ENCODE measurements around the gene IL16. TPM values are rescaled to one million over a fixed set of nuclear protein-coding genes. Genes with fewer than 3 reads are reported as not detected.

IL16 gene
- total RNA-seq, 1 experiment from 2014 or later = 0.81 TPM

DNA sequence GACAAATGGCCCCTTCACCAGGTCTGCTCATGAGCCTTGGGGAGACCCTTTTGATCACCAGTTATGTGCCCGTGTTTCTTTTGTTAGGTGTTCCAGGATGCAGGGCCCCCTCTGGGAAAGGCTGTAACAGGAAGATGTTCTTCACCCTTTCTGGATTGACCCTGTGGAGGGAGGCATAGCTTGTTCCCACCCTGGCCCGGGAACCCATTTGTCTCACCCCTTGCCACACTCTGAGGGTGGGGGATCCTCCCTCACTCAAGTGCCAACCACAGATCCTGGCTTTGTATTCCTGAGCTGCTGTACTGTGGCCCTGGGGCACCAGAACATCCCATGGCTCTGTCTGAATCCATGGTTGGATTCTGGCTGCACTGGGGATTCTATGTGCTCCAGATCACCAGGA lies 18.9 kb downstream of the IL16 start (continued):
- TF ChIP-seq, protein P1, sequence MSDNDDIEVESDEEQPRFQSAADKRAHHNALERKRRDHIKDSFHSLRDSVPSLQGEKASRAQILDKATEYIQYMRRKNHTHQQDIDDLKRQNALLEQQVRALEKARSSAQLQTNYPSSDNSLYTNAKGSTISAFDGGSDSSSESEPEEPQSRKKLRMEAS (IDR thresholded peaks at IDR 0.05) = no peak

DNA sequence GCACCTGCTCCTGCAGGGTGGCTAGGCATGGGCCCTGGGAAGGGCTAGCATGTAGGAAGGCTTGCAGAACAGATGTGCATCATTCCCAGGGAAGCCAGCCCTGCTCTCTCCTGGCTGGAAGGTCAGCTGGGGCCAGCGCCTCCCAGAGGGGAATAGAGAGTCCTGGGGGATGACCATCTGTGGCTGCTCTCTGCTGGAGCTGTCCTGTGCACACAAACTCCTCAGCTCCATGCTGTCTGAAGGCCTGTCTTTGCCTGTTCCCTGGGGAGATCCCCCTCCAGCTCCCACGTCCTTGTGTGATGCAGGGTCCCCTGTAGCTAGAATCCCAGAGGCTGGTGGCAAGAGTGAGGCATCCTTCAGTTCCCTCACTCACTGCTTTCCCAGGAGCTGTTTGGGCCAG lies 19.3 kb downstream of the IL16 start:
- Histone ChIP-seq H2AFZ (ENCODE audit: low read depth, low read length, poor library complexity, severe bottlenecking) (no peak overlapping the region), H3K79me2 (ENCODE audit: insufficient read depth, low read length) (no peaks in the 10 kb centered on the region), H3K9me2 (ENCODE audit: insufficient read depth) (no peaks in the 10 kb centered on the region), H3K9ac (ENCODE audit: low read length) (no peak overlapping the region), H3K4me3 (replicated peaks in 1 of 2; ENCODE audit: low read depth in 1 of 2, low read length in 2 of 2) (no peak overlapping the region), H3K27me3 (ENCODE audit: insufficient read depth, low read length) (no peaks in the 10 kb centered on the region), H3K4me2 (ENCODE audit: low read length) (no peak overlapping the region), H3K36me3 (ENCODE audit: control insufficient read depth in 1 of 2, insufficient read depth in 2 of 2, low read length in 2 of 2) (no peaks in the 10 kb centered on the region), H3K4me1 (ENCODE audit: control insufficient read depth in 1 of 2, insufficient read depth in 2 of 2, low read length in 2 of 2) (no peaks in the 10 kb centered on the region), H3K27ac (ENCODE audit: low read depth, low read length) (no peak overlapping the region), H3K9me3 (ENCODE audit: control insufficient read depth in 1 of 2, insufficient read depth in 1 of 2, low read depth in 1 of 2, low read length in 2 of 2) (no peaks in the 10 kb centered on the region), H4K20me1 (ENCODE audit: insufficient read depth) (no peaks in the 10 kb centered on the region)
- no peak for DNase-seq (ENCODE audit: low read depth, low spot score)
- ChIA-PET RAD21 (ENCODE audit: low non-redundant PET in 1 of 2, low total read pairs in 2 of 2, uncharacterized antibody in 2 of 2, unreplicated experiment in 2 of 2) (no interaction called here), POLR2A (no interaction called here), CTCF (no interaction called here)
- no peak for ATAC-seq
- intact Hi-C loops (cut with micrococcal nuclease) = no loop called here
- BruUV-seq (replicated peaks) = no TSS peak
- TF ChIP-seq EZH2phosphoT487 (IDR thresholded peaks at IDR 0.05; ENCODE audit: borderline replicate concordance) (no peak), ZNF274 (IDR thresholded peaks at IDR 0.05; ENCODE audit: low read depth, low read length) (no peak)

DNA sequence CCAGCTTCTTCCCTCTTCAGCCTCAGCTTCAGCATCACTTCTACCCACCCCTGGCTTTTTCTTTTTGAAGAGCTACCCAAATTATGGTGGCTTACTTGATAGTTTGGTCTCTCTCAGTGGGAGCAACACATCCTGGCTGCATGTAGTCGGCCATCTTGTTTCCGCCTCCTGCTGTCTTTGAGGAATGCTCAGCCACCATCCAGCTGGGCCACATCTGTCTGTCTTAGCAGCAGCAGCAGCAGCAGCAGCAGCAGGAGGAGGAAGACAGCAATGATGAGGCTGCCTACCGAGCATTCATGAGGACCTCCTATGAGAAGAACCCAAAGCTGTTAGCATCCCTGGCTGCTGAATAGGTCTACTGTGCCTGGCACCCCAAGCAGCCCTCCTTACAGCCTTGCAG lies 19.7 kb downstream of the IL16 start:
- ATAC-seq (no peak), DNase-seq (ENCODE audit: low read depth, low spot score) (no peak)
- POLR2A ChIA-PET = no interaction called here
- CTCF ChIA-PET = no interaction called here
- Histone ChIP-seq H3K36me3 (ENCODE audit: control insufficient read depth in 1 of 2, insufficient read depth in 2 of 2, low read length in 2 of 2) (no peaks in the 10 kb centered on the region), H3K79me2 (ENCODE audit: insufficient read depth, low read length) (no peaks in the 10 kb centered on the region), H3K27me3 (ENCODE audit: insufficient read depth, low read length) (no peaks in the 10 kb centered on the region), H4K20me1 (ENCODE audit: insufficient read depth) (no peaks in the 10 kb centered on the region), H2AFZ (ENCODE audit: low read depth, low read length, poor library complexity, severe bottlenecking) (no peak overlapping the region), H3K4me2 (ENCODE audit: low read length) (no peak overlapping the region), H3K9ac (ENCODE audit: low read length) (no peak overlapping the region), H3K9me2 (ENCODE audit: insufficient read depth) (no peaks in the 10 kb centered on the region), H3K4me1 (ENCODE audit: control insufficient read depth in 1 of 2, insufficient read depth in 2 of 2, low read length in 2 of 2) (no peaks in the 10 kb centered on the region), H3K27ac (ENCODE audit: low read depth, low read length) (no peak overlapping the region), H3K9me3 (ENCODE audit: control insufficient read depth in 1 of 2, insufficient read depth in 1 of 2, low read depth in 1 of 2, low read length in 2 of 2) (no peaks in the 10 kb centered on the region), H3K4me3 (replicated peaks in 1 of 2; ENCODE audit: low read depth in 1 of 2, low read length in 2 of 2) (no peak overlapping the region)
- TF ChIP-seq POLR2A (IDR thresholded peaks at IDR 0.05; ENCODE audit: borderline replicate concordance, extremely low read depth, insufficient read depth, insufficient read length) = no peak
- no peak for TF ChIP-seq CBX3 (IDR thresholded peaks at IDR 0.05; ENCODE audit: low read depth)
- no peak for TF ChIP-seq ZNF274 (IDR thresholded peaks at IDR 0.05; ENCODE audit: low read depth, low read length)
- no peak for TF ChIP-seq EZH2 (IDR thresholded peaks at IDR 0.05)
- TF ChIP-seq EZH2phosphoT487 (IDR thresholded peaks at IDR 0.05; ENCODE audit: borderline replicate concordance) = no peak
- no peak for TF ChIP-seq EGR1 (IDR thresholded peaks at IDR 0.05; ENCODE audit: low read depth)
- TF ChIP-seq, protein P2, sequence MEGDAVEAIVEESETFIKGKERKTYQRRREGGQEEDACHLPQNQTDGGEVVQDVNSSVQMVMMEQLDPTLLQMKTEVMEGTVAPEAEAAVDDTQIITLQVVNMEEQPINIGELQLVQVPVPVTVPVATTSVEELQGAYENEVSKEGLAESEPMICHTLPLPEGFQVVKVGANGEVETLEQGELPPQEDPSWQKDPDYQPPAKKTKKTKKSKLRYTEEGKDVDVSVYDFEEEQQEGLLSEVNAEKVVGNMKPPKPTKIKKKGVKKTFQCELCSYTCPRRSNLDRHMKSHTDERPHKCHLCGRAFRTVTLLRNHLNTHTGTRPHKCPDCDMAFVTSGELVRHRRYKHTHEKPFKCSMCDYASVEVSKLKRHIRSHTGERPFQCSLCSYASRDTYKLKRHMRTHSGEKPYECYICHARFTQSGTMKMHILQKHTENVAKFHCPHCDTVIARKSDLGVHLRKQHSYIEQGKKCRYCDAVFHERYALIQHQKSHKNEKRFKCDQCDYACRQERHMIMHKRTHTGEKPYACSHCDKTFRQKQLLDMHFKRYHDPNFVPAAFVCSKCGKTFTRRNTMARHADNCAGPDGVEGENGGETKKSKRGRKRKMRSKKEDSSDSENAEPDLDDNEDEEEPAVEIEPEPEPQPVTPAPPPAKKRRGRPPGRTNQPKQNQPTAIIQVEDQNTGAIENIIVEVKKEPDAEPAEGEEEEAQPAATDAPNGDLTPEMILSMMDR (IDR thresholded peaks at IDR 0.05 in 2 of 3, conservative IDR thresholded peaks at IDR 0.05 in 1 of 3; ENCODE audit: borderline replicate concordance in 1 of 3, insufficient read depth in 1 of 3, low read depth in 2 of 3, low read length in 2 of 3) = no peak
- TF ChIP-seq, protein P3, sequence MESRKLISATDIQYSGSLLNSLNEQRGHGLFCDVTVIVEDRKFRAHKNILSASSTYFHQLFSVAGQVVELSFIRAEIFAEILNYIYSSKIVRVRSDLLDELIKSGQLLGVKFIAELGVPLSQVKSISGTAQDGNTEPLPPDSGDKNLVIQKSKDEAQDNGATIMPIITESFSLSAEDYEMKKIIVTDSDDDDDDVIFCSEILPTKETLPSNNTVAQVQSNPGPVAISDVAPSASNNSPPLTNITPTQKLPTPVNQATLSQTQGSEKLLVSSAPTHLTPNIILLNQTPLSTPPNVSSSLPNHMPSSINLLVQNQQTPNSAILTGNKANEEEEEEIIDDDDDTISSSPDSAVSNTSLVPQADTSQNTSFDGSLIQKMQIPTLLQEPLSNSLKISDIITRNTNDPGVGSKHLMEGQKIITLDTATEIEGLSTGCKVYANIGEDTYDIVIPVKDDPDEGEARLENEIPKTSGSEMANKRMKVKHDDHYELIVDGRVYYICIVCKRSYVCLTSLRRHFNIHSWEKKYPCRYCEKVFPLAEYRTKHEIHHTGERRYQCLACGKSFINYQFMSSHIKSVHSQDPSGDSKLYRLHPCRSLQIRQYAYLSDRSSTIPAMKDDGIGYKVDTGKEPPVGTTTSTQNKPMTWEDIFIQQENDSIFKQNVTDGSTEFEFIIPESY (IDR thresholded peaks at IDR 0.05; ENCODE audit: extremely low read depth, insufficient replicate concordance, low read length) = no peak
- no peak for TF ChIP-seq TCF7L2 (IDR thresholded peaks at IDR 0.05; ENCODE audit: borderline replicate concordance, extremely low read depth, insufficient read depth, insufficient read length)
- TF ChIP-seq JUND (IDR thresholded peaks at IDR 0.05) = no peak
- no peak for TF ChIP-seq YY1 (IDR thresholded peaks at IDR 0.05; ENCODE audit: extremely low read depth, insufficient replicate concordance, low read depth, low read length)
- no TSS peak for BruUV-seq (replicated peaks)
- RAD21 ChIA-PET (ENCODE audit: low non-redundant PET in 1 of 2, low total read pairs in 2 of 2, uncharacterized antibody in 2 of 2, unreplicated experiment in 2 of 2) = no interaction called here
- intact Hi-C loops (cut with micrococcal nuclease) = no loop called here

Data from HCT116 (cell line).